Smooth muscle cell (in vitro differentiated cells): ENCODE data around the gene PLAC9. TPM values are rescaled to one million over a fixed set of nuclear protein-coding genes. Genes with fewer than 3 reads are reported as not detected.
"Not testable (repeated sequence)": the region's sequence is repeated elsewhere in the genome, so short reads cannot be mapped to it uniquely, and the experiment has no call there.

ENCODE experiments used
- DNase-seq: peaks from one replicate; lab custom pipeline; 2025; ENCODE audit not compliant: unreplicated experiment; lab: John Stamatoyannopoulos, UW
- H2AFZ ChIP-seq: fragments of 200-600 bp; sonication (generic); 2 replicates; pipeline ENCODE4 v1.6.0; 2016; ENCODE audit warnings: antibody characterized with exemption, low read depth, mild to moderate bottlenecking
- H3F3A ChIP-seq: fragments of 200-600 bp; sonication (generic); 2 replicates; pipeline ENCODE4 v1.6.0; 2017; ENCODE audit warnings: antibody characterized with exemption, low read depth
- H3K27ac ChIP-seq: fragments of 200-600 bp; sonication (generic); 2 replicates; pipeline ENCODE4 v1.5.1; 2016; ENCODE audit warnings: low read depth, mild to moderate bottlenecking
- H3K27me3 ChIP-seq: fragments of 200-600 bp; sonication (generic); 2 replicates; pipeline ENCODE4 v1.6.1; 2016; ENCODE audit warnings: low read depth, mild to moderate bottlenecking
- H3K36me3 ChIP-seq: fragments of 200-600 bp; sonication (generic); 2 replicates; pipeline ENCODE4 v1.5.1; 2016; ENCODE audit warnings: low read depth
- H3K4me1 ChIP-seq: fragments of 200-600 bp; sonication (generic); 2 replicates; pipeline ENCODE4 v1.5.1; 2016; ENCODE audit warnings: low read depth
- H3K4me2 ChIP-seq: fragments of 200-600 bp; sonication (generic); 2 replicates; pipeline ENCODE4 v1.6.0; 2016; ENCODE audit warnings: mild to moderate bottlenecking
- H3K4me3 ChIP-seq: fragments of 200-600 bp; sonication (generic); 2 replicates; pipeline ENCODE4 v1.5.1; 2016; ENCODE audit warnings: mild to moderate bottlenecking
- H3K79me2 ChIP-seq: fragments of 200-600 bp; sonication (generic); 2 replicates; pipeline ENCODE4 v1.6.0; 2016; ENCODE audit warnings: low read depth, mild to moderate bottlenecking
- H3K9ac ChIP-seq: fragments of 200-600 bp; sonication (generic); 2 replicates; pipeline ENCODE4 v1.6.0; 2016; ENCODE audit warnings: low read depth
- H3K9me3 ChIP-seq: fragments of 200-600 bp; sonication (generic); replicated peaks from 2 replicates; pipeline ENCODE4 v1.5.1; 2016; ENCODE audit warnings: low read depth
- H4K20me1 ChIP-seq: fragments of 200-600 bp; sonication (generic); 2 replicates; pipeline ENCODE4 v1.6.0; 2016; ENCODE audit warnings: low read depth
- CTCF ChIP-seq: fragments of 200-600 bp; sonication (generic); IDR thresholded peaks from 2 replicates; pipeline ENCODE4 v1.5.1; 2017; ENCODE audit warnings: borderline replicate concordance, mild to moderate bottlenecking, antibody characterized with exemption; ENCODE audit not compliant: insufficient read depth, poor library complexity, severe bottlenecking
- WGBS: methylation state at CpG from one replicate; pipeline ENCODE4 v1.1.7; 2016; ENCODE audit warnings: low lambda C conversion rate; 5-methylcytosine and 5-hydroxymethylcytosine counted together
- polyA plus RNA-seq: library from polyadenylated mRNA; unstranded; fragments of >200 nt; fragmentation: Nextera tagmentation; extraction: Ambion mirVana; gene quantifications from 2 replicates; pipeline ENCODE4 v1.2.1, GENCODE V29; 2016
- total RNA-seq: library from RNA; depleted of rRNA; stranded (reverse); fragments of >200 nt; gene quantifications from 2 replicates; pipeline ENCODE4 v1.2.3, GENCODE V29; 2014

Gene PLAC9
- total and polyA plus RNA-seq, 2 experiments from 2014 or later: 1.5 to 23.7 TPM

GRCh38 chr10:80144696-80145131 is 12.2 kb downstream of the PLAC9 start:
- H3K27me3 ChIP-seq: no peaks in the 10 kb centered on the region
- no peak for TF ChIP-seq CTCF
- no peaks in the 10 kb centered on the region for H3K9me3 ChIP-seq
- no peaks in the 10 kb centered on the region for H3K4me1 ChIP-seq
- H3K9ac ChIP-seq: no peak overlapping the region
- WGBS: 82% methylated on average over 12 of the region's 12 CpGs
- no peaks in the 10 kb centered on the region for H4K20me1 ChIP-seq
- H3K27ac ChIP-seq: no peak overlapping the region
- H3K36me3 ChIP-seq: no peaks in the 10 kb centered on the region
- DNase-seq: no peak
- no peaks in the 10 kb centered on the region for H3K79me2 ChIP-seq
- no peak overlapping the region for H2AFZ ChIP-seq
- no peak overlapping the region for H3K4me2 ChIP-seq
- no peaks in the 10 kb centered on the region for H3F3A ChIP-seq
- no peak overlapping the region for H3K4me3 ChIP-seq

- not testable (repeated sequence) for H3K36me3 ChIP-seq, DNase-seq, H3K9ac ChIP-seq, H2AFZ ChIP-seq, H3K27ac ChIP-seq, H3K9me3 ChIP-seq, H3K4me3 ChIP-seq, H3K27me3 ChIP-seq, H3F3A ChIP-seq, H3K79me2 ChIP-seq, H3K4me1 ChIP-seq, H3K4me2 ChIP-seq, H4K20me1 ChIP-seq
- WGBS: 68% methylated on average over 11 of the region's 11 CpGs
Measured at GRCh38 chr10:80145406-80146308, 13.1 kb downstream of the PLAC9 start.

- Histone ChIP-seq H3K4me1 (no peaks in the 10 kb centered on the region), H3K9me3 (no peaks in the 10 kb centered on the region), H3K4me3 (no peak overlapping the region), H3K9ac (no peak overlapping the region), H3F3A (no peaks in the 10 kb centered on the region), H2AFZ (no peak overlapping the region), H3K27ac (no peak overlapping the region), H3K36me3 (no peaks in the 10 kb centered on the region), H3K79me2 (no peaks in the 10 kb centered on the region), H4K20me1 (no peaks in the 10 kb centered on the region), H3K27me3 (no peaks in the 10 kb centered on the region), H3K4me2 (no peak overlapping the region)
- TF ChIP-seq CTCF: no peak
- DNase-seq: no peak
- WGBS: 83% methylated on average over 3 of the region's 3 CpGs
Measured at GRCh38 chr10:80146918-80147317, 14.4 kb downstream of the PLAC9 start.

- Histone ChIP-seq H3K27ac (no peak overlapping the region), H2AFZ (no peak overlapping the region), H3F3A (no peaks in the 10 kb centered on the region), H3K36me3 (no peaks in the 10 kb centered on the region), H3K27me3 (no peaks in the 10 kb centered on the region), H3K9me3 (no peaks in the 10 kb centered on the region), H3K79me2 (no peaks in the 10 kb centered on the region), H3K4me1 (no peaks in the 10 kb centered on the region), H3K9ac (no peak overlapping the region), H4K20me1 (no peaks in the 10 kb centered on the region), H3K4me3 (no peak overlapping the region), H3K4me2 (no peak overlapping the region)
- 75% methylated on average over 5 of the region's 5 CpGs for WGBS
- DNase-seq: no peak
- no peak for TF ChIP-seq CTCF
Measured at GRCh38 chr10:80148166-80148805, 15.8 kb downstream of the PLAC9 start.
